Hematopoietic multipotent progenitor cell treated with erythropoietin and hydrocortisone succinate and interleukin-3 and kit ligand, for 4 days (in vitro differentiated cells): Measurements from ENCODE around the gene ADORA3.
"Not testable (repeated sequence)": the region's sequence is repeated elsewhere in the genome, so short reads cannot be mapped to it uniquely, and the experiment has no call there.

Source experiments
- DNase-seq: peaks from one replicate; pipeline ENCODE4 v3.0.0-alpha.2; 2015

The ADORA3 gene

DNA sequence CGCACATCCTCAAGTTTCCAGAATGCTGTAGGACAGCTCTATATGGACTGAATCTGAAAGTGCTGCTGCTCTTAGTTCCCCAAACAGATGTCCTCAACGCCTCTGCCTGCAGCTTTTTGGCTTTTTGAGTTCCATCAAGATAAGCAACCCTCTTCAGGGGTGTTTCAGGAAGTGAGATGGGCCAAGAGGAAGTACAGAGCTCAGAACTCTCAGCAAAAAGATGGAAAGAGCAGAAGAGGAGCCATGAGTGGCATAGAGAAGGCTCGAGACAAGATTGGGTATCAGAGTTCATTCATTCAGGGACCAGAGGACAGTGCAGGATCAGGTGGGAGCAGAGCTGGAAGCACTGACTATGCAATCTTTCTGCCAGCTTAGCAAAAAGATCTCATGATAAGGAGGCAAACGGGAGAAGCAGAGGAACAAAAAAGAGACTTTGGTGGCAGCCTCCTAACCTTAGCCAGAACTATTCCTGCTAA lies at the start of gene ADORA3, which contains the start of gene TMIGD3:
TSS of gene ADORA3 (minus strand) at position 49 of the 476 bp plus-strand sequence. CDS start 279 bp downstream, outside the sequence.
TSS of gene TMIGD3 (minus strand) at position 49 of the 476 bp plus-strand sequence. CDS start 279 bp downstream, outside the sequence.
- DNase-seq, result peak; percentile 92

DNA sequence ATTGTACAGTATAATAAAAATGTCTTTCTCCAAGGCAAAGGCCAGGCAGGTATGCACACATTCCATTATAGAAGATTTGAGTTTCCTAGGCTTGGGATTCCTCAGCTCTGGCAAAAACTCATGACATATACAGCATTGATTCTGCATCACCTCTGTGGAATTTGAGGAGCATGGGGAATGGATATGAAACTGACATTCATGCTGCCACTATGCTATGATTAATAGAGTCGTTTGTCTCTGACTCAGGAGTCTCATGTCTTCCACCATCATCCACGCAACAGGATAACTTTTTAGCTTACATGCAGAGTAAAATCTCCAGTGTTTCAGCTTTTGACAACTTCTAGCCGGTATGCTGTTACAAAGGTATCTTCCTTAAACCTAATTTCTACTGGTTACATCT lies 49.8 kb upstream of the ADORA3 start:
- DNase-seq, result no peak

DNA sequence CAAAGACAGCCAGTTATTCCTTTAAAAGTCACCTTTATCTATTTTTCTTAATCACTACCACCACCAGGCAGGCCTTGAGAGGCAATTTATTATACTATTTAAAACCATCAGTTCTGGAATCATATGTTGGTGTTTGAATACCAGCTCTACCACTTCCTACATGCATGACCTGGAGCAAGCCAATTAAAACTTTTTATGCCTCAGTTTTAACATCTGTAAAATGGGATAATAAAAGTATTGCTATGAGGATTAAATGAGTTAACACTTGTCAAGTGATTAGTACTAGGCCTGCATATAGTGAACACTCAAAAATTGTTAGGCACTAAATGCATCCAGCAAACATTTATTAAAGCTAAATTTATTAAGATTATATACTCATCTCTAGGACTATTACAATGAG lies 49.2 kb upstream of the ADORA3 start:
- DNase-seq, result no peak

DNA sequence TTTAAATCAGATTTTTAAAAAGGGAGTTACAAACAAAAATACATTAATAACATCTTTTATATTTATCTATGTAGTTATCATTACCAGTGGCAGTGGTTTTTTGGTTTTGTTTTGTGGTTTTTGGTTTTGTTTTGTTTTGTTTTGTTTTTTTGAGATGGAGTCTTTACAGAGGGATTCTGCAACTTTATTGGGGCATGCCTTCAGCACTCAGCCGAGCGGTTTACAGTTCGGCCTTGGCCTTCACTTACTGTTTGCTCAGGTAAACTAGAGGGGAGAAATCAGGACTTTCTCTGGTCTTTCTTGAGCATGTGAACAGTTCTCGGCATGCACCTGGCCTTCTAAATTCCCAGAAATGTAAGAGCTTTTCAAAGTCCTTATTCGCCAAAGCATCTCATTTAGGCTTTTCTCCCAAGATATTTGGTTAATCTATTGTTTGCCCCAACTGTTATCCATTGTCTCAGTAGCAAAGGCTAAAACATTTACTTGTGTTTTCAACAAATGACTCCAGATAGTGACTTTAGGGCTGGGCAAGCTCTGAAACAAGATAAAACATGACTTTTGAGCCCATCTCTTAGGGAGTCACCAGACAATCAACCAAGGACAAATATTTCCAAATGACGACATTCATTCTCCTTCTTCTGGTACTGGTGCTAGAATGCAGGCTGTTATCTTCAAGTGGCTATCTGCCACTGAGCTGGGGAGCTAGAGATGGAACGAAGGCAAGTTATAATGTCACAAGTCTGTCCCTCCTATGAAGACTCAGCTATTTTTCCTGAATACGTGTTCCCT lies 48.4 kb upstream of the ADORA3 start:
- DNase-seq, result peak; percentile 13

DNA sequence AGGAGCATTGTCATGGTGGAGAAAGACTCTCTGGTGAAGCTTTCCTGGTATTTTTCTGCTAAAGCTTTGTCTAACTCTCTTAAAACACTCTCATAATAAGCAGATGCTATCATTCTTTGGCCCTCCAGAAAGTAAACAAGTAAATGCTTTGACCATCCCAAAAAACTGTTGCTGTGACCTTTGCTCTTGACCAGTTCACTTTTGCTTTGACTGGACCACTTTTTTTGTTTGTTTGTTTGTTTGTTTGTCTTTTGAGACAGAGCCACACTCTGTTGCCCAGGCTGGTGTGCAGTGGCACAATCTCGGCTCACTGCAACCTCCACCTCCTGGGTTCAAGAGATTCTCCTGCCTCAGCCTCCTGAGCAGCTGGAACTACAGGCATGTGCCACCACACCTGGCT lies 44.4 kb upstream of the ADORA3 start:
- not testable (repeated sequence) for DNase-seq

DNA sequence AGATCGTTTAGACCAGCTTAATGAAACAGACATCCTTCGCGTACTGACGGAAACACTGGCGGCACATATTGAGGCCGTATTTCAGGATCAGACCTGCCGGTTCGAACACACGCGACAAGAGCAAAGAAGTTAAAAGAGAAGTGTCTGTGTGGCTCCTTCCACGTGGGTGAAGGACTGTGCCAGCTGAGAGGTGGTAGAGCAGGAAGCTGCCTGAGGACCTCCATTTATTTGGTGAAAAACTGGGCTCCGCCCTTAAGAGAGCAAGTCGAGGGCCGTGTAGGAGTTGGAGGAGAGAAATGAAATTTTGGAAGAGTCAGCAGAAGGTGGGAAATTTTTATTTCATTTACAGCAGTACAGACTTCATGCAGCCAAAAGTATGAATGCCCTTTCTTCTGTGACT lies 38.8 kb upstream of the ADORA3 start:
- no peak for DNase-seq

DNA sequence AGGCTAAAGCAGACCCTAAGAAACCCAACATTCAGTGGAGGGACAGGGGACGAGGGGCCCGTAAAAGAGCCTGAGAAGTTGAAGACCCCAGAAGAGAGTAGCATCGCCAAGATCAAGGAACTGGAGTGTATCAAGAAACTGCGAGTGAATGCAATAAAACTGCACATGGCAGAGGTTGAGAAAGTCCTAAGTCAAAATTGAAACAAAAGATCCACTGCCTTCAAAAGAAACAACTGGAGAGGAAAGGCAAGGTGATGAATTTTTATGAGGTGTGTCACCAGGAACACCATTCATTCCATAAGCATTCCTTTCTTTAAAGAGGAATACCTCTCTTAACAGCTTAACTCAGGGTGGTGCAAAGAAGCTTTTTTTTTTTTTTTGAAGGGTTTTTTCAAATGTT lies 38.3 kb upstream of the ADORA3 start:
- DNase-seq, result no peak

DNA sequence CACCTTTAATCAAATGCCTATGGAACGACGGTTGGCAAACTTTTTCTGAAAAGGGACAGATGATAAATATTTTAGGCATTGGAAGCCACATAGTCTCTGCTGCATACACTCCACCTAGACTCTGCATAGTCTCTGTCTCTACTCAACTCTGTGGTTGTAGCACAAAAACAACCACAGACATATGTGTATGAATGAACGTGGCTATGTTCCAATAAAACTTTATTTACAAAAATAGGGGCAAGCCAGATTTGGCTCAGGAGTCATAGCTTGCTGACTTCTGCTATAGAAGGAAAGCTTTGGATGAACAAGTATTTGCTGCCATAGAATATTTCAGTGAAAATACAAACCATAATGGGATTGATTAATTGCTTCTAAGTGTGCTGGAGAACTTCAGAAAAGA lies 37.5 kb upstream of the ADORA3 start:
- DNase-seq, result no peak

DNA sequence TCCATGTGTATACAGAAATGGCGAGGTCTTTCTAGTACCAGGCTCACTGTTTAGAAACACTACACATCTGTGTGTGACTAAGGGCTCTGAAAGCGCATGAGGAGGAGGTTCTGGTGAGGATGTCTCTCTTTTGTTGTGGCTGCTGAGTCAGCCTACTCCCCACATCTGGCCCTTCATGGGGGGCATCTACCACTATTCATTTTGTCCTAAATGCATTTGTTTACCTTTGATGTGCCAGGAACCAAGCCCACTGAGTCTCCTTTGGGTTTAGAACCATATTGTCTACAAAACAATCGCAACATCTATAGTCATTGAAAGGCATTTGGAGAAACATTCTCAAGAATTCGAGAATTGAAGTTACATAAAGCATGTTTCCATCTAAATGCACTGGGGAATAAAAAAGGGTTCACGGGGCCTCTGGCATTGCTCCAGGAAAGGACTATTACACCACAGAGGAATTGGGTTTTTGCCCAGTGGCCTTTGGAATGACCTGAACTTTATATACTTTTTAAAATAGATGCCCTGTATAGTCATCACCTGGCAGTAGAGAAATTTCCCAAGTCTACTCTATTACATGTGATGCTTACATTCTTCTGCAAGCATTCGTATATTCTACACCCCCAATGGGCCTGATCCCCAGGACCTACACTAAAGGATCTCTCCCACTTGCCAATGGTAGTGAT lies 35.1 kb upstream of the ADORA3 start:
- no peak for DNase-seq

DNA sequence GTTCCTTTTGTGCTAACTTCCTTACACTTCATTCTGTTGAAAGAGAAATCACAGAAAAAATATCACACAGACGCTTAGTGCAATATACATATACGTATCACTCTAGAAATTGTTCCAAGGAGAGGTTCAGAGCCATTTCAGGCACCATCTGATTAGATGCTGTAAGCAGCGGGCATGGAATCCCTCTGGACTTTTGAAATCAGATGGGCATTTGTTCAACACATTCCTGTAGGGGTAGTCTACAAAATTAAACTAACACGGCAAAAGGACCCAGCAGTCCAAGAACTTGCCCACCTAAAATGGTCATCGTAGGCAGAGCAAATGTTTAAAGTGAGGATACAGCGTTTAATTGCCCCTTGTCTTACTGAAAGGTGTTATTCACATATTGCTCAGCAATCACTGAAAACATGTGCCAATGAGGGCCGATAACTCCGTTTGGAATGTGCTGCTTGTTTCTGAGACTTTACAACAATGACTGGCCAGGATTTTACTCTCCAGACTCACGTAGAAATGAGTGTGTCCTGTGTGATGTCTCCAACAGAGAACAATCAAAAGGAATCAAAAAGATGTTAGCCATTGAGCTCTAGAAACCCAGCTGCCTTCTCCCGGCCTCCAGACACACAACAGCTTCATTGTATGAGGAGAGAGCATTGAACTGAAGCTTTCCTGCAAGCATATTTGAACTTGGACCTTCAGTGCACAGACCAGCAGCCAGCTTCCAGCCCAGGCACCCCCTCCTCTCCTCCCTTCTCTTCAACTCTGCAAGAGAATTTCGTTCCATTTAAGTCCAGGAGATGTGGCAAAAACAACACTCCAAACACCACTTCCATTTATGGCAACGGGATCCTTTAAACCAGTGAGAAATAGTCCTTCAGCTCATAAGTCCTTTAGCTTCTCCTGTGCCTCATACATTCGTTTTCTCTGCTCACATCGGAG lies 32.1 kb upstream of the ADORA3 start:
- DNase-seq, result no peak

DNA sequence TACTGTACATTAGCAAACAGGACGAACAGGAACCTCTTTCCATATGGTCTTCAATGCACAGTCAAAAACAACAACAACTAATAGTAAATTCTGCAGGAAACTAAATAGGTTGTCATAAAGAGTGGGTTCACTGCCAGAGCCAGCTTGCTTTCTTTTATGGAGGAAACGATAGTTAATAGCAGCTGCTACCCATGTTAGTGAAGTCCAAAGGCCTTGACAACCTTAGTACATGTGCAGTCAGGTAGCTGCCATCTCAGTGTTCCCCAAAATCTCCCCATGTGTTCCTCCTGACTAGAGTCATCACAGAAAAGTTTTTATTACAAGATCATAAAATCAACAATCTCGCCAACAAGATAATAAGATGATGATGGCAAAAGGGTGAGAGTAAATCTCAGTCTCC lies 16.6 kb upstream of the ADORA3 start:
- DNase-seq, result no peak

DNA sequence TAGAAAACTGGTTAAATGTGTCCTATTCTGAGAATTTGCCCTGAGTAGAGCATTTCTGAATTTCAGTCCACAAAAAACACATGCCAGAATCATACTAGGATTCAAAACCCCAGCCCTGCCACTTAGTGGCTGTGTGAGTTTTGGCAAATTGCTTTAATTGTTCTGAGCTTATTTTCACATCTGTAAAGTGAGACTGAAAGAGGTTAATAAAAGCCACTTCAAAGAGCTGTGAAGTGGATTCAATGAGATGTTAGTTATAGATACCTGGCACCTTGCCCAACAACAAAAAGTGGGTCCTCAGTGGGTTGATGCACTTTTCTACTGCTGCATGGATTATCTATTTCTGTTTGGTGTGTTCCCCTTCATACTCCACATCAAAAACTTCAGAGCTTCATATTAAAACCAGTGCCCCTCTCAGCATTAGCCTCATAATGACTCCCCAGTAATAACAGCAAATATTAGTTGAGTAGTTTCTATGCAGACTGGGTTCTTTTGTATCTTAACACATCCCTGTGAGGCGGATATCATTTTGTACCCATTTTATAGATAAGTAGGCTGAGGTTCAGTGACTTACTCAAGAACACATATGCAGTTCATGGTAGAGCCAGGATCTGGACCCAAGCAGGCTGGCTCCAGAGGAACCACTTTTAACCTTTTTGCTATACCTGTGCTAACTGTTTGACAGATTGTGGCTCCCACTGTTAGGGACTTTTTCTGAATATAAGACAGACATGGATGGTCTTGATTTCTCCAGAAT lies 14.2 kb upstream of the ADORA3 start:
- no peak for DNase-seq

DNA sequence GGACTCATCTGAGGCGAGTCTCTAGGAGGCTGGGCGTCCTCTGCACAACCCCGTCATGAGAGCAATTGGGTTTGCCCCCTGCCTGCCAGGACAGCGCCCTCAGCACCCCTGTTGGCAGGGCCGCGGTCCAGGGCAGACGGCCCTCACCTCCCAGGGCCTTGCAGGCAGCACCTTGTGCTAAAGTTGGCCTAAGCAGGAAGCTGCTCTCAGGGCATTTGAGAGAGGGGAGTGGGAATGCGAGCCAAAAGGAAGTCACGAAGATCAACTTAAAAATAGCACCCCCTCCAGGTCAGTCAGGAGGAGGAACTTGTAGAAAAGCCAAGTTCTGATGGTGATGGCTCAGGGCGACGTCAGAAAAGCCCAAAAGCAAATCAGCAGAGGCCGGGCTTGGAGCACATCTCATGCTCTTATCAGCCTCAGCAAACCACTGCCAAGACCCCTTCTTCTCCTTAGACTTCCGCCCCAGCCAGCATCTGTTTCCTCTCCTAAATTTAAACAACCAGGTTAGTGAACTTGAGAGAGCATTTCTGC lies 12.6 kb upstream of the ADORA3 start:
- DNase-seq, result peak; percentile 95

DNA sequence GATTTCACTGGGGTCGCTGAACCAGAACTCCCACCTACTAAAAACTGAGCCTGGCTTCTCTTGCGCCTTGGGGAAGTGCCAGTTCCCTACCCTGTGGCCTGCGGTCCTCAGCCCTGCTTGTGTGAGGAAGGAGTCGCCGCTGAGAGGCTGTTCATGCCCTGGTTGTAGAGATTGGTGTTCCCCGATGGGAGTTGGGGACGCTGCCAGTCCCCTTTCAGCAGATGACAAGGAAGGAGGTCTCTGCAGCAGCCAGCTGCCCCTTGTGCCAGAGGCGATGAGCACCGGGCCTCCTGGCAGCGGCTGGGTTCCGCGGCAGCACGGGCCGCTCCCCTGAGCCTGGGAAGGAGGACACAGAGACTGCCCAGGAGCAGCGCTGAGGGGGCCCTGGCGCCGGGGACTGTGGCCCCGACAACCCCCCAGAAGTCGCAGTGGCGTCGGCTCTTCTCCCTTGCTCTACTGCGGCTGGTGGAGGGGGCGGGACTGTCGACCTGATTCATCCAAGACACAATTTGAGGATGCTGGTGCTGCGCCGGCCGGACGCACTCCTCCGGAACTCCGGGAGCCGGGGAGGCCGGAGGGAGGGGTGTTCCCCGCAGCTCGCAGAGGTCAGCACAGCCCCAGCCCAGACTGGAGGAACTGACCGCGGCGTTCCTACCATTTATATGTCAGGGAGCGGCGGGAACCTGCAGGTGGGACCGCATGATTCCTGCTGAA lies 12.0 kb upstream of the ADORA3 start:
- DNase-seq, result peak; percentile 66

DNA sequence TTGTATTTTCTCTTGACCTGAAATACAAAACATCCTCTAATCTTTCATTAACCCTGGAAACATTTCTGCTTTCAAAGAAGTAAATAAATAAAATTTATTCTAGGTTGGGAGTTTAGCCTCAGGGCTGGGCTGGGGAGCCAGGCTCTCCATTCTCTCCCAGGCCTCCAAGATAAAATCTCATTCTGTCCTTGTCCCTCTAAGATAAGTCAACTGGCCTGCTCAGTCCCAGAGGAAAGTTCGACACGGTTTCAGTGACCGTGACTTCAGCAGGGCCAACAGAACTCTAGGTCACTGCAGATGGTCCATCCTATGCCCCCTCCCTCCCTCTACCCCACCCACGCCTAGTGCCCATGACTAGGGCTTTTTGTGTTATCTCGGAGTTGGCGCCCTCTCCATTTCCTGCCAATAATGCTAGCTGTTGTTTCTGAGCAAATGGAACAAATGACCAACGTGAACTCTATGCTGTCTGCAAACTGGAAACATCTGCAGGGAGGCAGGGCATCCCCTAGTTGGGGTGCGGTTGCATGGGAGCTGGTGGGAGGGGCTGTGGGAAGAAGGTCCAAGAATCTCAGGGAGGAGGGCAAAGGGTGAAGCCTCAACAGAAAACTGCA lies 10.1 kb upstream of the ADORA3 start:
- peak; percentile 90 for DNase-seq

DNA sequence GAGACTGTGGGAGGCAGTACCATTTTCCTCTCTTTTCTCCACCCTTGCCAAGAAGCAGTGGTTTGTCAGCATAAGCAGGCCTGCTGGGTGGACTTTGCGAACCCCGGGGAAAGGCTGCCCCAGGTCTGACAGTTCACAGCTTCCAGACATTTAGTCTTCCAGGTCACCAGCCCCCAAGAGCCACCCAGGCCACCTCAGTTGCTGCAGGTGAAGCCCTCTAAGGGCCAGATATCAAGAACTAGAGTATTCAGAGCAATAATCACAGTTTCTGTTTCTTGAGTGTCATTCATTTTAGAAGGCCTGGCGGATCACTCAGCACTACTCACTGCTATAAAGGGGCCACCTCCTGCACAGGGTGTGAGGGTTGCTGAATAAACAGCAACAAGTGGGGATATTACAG lies 9.5 kb upstream of the ADORA3 start:
- no peak for DNase-seq

DNA sequence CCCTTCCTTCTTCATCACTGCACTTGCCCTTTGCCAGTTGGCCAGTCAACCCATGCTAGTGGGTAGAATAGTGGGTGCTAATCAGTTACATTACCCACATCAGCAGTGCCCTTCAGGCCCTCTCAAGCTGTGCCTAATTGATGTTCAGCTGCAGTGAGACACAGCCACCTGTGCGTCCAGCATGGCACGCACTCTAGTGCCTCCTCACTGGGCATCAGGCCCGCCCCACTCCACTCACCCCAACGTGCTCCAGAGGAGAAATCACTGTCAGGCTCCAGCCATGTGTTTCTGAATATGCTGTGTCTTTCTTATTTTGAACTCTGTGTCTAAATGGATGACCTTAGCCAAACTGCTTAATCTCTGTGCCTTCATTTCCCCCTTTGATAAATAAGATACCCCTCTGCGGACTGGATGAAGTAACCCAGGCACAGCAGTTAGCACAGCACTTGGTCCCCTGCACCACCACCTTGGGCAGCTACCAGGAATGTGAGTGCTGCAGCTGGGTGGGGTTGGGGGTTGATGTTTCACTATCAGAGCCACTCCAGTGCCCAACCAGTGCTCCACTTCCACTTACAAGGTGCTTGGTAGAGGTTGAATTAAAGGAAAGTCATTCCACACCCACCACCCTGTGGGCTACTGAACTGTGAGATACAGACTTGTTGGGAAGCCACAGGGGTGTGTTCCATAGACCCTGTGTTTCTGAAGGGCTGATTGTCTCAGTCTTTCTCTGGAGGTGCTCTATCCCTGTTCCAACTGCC lies 8.9 kb upstream of the ADORA3 start:
- DNase-seq, result peak; percentile 76

DNA sequence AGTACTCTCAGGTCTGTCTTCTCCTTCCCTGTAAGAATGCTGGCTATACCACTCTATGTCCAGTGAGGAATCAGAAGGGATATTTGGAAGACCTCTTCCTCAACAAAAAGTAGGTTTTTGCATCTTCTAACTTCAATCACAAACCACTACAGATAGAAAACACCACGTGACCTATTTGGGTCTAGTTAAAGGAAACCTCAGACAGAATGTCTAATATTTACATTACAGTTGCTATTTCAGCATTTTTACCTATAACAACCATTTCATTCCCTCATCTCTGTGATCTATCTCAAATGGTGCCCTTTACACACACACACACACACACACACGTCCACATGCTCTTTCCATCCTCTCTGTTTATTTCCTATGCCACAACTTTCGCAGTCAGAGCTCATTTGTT lies 7.9 kb upstream of the ADORA3 start:
- DNase-seq, result no peak

DNA sequence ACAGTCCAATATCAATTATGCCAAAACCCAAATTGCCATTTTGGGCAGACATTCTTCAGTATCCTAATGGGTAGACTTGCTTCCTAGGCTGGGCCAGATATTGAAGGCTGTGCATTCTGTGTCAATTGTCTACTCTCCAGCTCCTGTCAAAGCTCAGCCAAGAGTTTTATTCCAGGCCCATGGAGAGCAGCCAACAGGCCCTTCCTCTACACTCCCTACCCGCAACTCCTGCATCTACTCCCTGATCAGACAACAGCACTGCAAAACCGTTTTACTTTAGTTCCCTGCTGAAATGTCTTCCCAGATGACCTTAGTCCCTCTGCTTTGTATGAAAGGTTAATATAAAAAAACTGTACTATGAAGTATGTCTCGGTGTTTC lies 6.6 kb upstream of the ADORA3 start:
- DNase-seq, result no peak
